H9 (cell line): ENCODE measurements around the gene PYGO2. TPM values are rescaled to one million over a fixed set of nuclear protein-coding genes. Genes with fewer than 3 reads are reported as not detected.

ENCODE experiments used
- DNase-seq: peaks from one replicate; pipeline ENCODE4 v3.0.0-alpha.2; 2017
- H2AFZ ChIP-seq: one replicate; pipeline ENCODE4 v1.6.1; 2013; ENCODE audit warnings: mild to moderate bottlenecking, low read length, control low read depth, moderate library complexity
- H2AK5ac ChIP-seq: 2 replicates; pipeline ENCODE4 v1.6.1; 2013; ENCODE audit warnings: low read length, control low read depth, mixed read lengths; ENCODE audit not compliant: insufficient read length
- H2BK120ac ChIP-seq: one replicate; pipeline ENCODE4 v1.6.1; 2013; ENCODE audit warnings: low read depth, mild to moderate bottlenecking, low read length, control low read depth, inconsistent platforms; ENCODE audit not compliant: poor library complexity, severe bottlenecking
- H2BK12ac ChIP-seq: 2 replicates; pipeline ENCODE4 v1.6.1; 2013; ENCODE audit warnings: low read length, control low read depth, mixed read lengths, low read depth; ENCODE audit not compliant: insufficient read length
- H2BK15ac ChIP-seq: 2 replicates; pipeline ENCODE4 v1.6.1; 2013; ENCODE audit warnings: low read depth, low read length, control low read depth
- H2BK20ac ChIP-seq: one replicate; pipeline ENCODE4 v1.6.1; 2013; ENCODE audit warnings: low read depth, mild to moderate bottlenecking, low read length, control low read depth, inconsistent platforms; ENCODE audit not compliant: poor library complexity, severe bottlenecking
- H2BK5ac ChIP-seq: 2 replicates; pipeline ENCODE4 v1.6.1; 2013; ENCODE audit warnings: low read length, control low read depth, mixed read lengths; ENCODE audit not compliant: insufficient read length
- H3K14ac ChIP-seq: 2 replicates; pipeline ENCODE4 v1.6.1; 2013; ENCODE audit warnings: low read length, control low read depth; ENCODE audit not compliant: insufficient read depth
- H3K18ac ChIP-seq: 2 replicates; pipeline ENCODE4 v1.6.1; 2013; ENCODE audit warnings: low read depth, mild to moderate bottlenecking, mixed read lengths, low read length, control low read depth; ENCODE audit not compliant: insufficient read length
- H3K23ac ChIP-seq: 2 replicates; pipeline ENCODE4 v1.6.1; 2013; ENCODE audit warnings: low read length, control low read depth, mixed read lengths, low read depth; ENCODE audit not compliant: insufficient read length
- H3K23me2 ChIP-seq: 2 replicates; pipeline ENCODE4 v1.6.1; 2013; ENCODE audit warnings: low read depth, mild to moderate bottlenecking, mixed read lengths, low read length, control low read depth; ENCODE audit not compliant: insufficient read length, poor library complexity, severe bottlenecking
- H3K27ac ChIP-seq: 2 replicates; pipeline ENCODE4 v1.5.1; 2013; ENCODE audit warnings: low read length, control low read depth, mixed read lengths, low read depth; ENCODE audit not compliant: insufficient read length
- H3K27me3 ChIP-seq: 2 replicates; pipeline ENCODE4 v1.6.1; 2013; ENCODE audit warnings: low read length, control low read depth, inconsistent platforms; ENCODE audit not compliant: insufficient read depth
- H3K4ac ChIP-seq: 2 replicates; pipeline ENCODE4 v1.6.1; 2013; ENCODE audit warnings: low read depth, mild to moderate bottlenecking, control low read depth, inconsistent platforms, low read length, moderate library complexity
- H3K4me1 ChIP-seq: 2 replicates; pipeline ENCODE4 v1.6.1; 2013; ENCODE audit warnings: low read length, control low read depth, inconsistent platforms; ENCODE audit not compliant: insufficient read depth
- H3K4me2 ChIP-seq: 2 replicates; pipeline ENCODE4 v1.6.1; 2013; ENCODE audit warnings: low read length, control low read depth, mixed read lengths; ENCODE audit not compliant: insufficient read length, insufficient read depth
- H3K56ac ChIP-seq: 2 replicates; pipeline ENCODE4 v1.6.1; 2013; ENCODE audit warnings: low read depth, mild to moderate bottlenecking, mixed read lengths, low read length, control low read depth; ENCODE audit not compliant: insufficient read length
- H3K79me1 ChIP-seq: 2 replicates; pipeline ENCODE4 v1.6.1; 2013; ENCODE audit warnings: low read depth, mild to moderate bottlenecking, moderate library complexity, low read length, control low read depth, inconsistent platforms; ENCODE audit not compliant: insufficient read depth, poor library complexity, severe bottlenecking
- H3K79me2 ChIP-seq: 2 replicates; pipeline ENCODE4 v1.6.1; 2013; ENCODE audit warnings: low read length, control low read depth, inconsistent platforms; ENCODE audit not compliant: insufficient read depth
- H3K9ac ChIP-seq: 2 replicates; pipeline ENCODE4 v1.6.1; 2013; ENCODE audit warnings: low read length, control low read depth, mixed read lengths; ENCODE audit not compliant: insufficient read length; ENCODE audit errors: extremely low read depth
- H3K9me3 ChIP-seq: one replicate; pipeline ENCODE4 v1.6.1; 2013; ENCODE audit warnings: low read depth, low read length, inconsistent platforms; ENCODE audit not compliant: control insufficient read depth
- H3T11ph ChIP-seq: one replicate; pipeline ENCODE4 v1.6.1; 2013; ENCODE audit warnings: mild to moderate bottlenecking, low read length, control low read depth, inconsistent platforms
- H4K20me1 ChIP-seq: one replicate; pipeline ENCODE4 v1.6.1; 2013; ENCODE audit not compliant: control insufficient read depth, insufficient read length, insufficient read depth
- H4K5ac ChIP-seq: 2 replicates; pipeline ENCODE4 v1.6.1; 2013; ENCODE audit warnings: low read depth, mild to moderate bottlenecking, mixed read lengths, low read length, control low read depth; ENCODE audit not compliant: insufficient read length
- H4K8ac ChIP-seq: replicated peaks from 2 replicates; pipeline ENCODE4 v1.6.1; 2013; ENCODE audit warnings: low read length, control low read depth, mixed read lengths, low read depth; ENCODE audit not compliant: insufficient read length
- H4K91ac ChIP-seq: 2 replicates; pipeline ENCODE4 v1.6.1; 2013; ENCODE audit warnings: low read depth, mild to moderate bottlenecking, moderate library complexity, mixed read lengths, low read length, control low read depth; ENCODE audit not compliant: insufficient read length
- H3K27ac Mint-ChIP-seq, 3 experiments: 2 replicates in 2 of 3; 3 replicates in 1 of 3; pipeline ENCODE4 v1.8.0; 2020 to 2021; ENCODE audit warnings: mixed read lengths in 3 of 3, mild to moderate bottlenecking in 1 of 3, moderate library complexity in 1 of 3
- H3K27me3 Mint-ChIP-seq: 2 replicates; pipeline ENCODE4 v1.8.0; 2021; ENCODE audit warnings: low read depth, mild to moderate bottlenecking, moderate library complexity, mixed read lengths
- H3K36me3 Mint-ChIP-seq, 3 experiments: 2 replicates in 2 of 3; 3 replicates in 1 of 3; pipeline ENCODE4 v1.8.0; 2020 to 2021; ENCODE audit warnings: low read depth in 3 of 3, mixed read lengths in 3 of 3; ENCODE audit not compliant: insufficient read depth in 1 of 3
- H3K4me1 Mint-ChIP-seq, 2 experiments: 2 replicates each; pipeline ENCODE4 v1.8.0; 2020; ENCODE audit warnings: mixed read lengths in 2 of 2
- H3K4me3 Mint-ChIP-seq, 2 experiments: 2 replicates in 1 of 2; 3 replicates in 1 of 2; pipeline ENCODE4 v1.8.0; 2020 to 2021; ENCODE audit warnings: mild to moderate bottlenecking in 2 of 2, mixed read lengths in 2 of 2, moderate library complexity in 1 of 2
- H3K9me3 Mint-ChIP-seq, 2 experiments: 2 replicates in 1 of 2; 3 replicates in 1 of 2; pipeline ENCODE4 v1.8.0; 2020; ENCODE audit warnings: mild to moderate bottlenecking in 2 of 2, mixed read lengths in 2 of 2, moderate library complexity in 1 of 2
- CTCF ChIP-seq: fragments of 200-600 bp; sonication (generic); conservative IDR thresholded peaks from 3 replicates; pipeline ENCODE4 v1.8.0; 2021; ENCODE audit warnings: antibody characterized with exemption, mild to moderate bottlenecking
- WGBS: extraction: QIAGEN DNeasy Blood & Tissue Kit; methylation state at CpG from one replicate; pipeline ENCODE4 v1.1.7; 2013; ENCODE audit warnings: missing lambda C conversion rate, low lambda C conversion rate, mixed read lengths; ENCODE audit not compliant: insufficient read length; ENCODE audit errors: extremely low coverage; 5-methylcytosine and 5-hydroxymethylcytosine counted together
- total RNA-seq: library from RNA; stranded (reverse); gene quantifications from 2 replicates; pipeline ENCODE4 v1.2.1, GENCODE V29; 2021

PYGO2 gene
- total RNA-seq, 1 experiment from 2014 or later: 38.7 TPM

GRCh38 chr1:154936555-154937084 is 25.0 kb downstream of the PYGO2 start, which contains the start of gene PMVK:
Gene PMVK, minus strand, starts transcription at chr1:154936719. Its CDS starts 34 bp downstream, at chr1:154936685.
- Histone ChIP-seq H3K9me3 (no peaks in the 10 kb centered on the region), H3K23ac (no peak within 1 kb of the TSS), H2BK12ac (peak within 1 kb of the TSS; percentile 70), H3K14ac (peak within 1 kb of the TSS; percentile 99), H4K8ac (peak within 1 kb of the TSS; percentile 22), H4K5ac (peak within 1 kb of the TSS; percentile 84), H3K27ac (peak within 1 kb of the TSS; percentile 74), H2BK120ac (peak within 1 kb of the TSS; percentile 95), H2BK20ac (peak within 1 kb of the TSS; percentile 91), H3K56ac (peak within 1 kb of the TSS; percentile 48), H3T11ph (peak within 1 kb of the TSS; percentile 92), H3K18ac (peak within 1 kb of the TSS; percentile 100), H4K20me1 (no peaks in the 10 kb centered on the region), H3K9ac (peak within 1 kb of the TSS; percentile 96), H3K4me2 (peak within 1 kb of the TSS; percentile 93), H3K79me1 (no peaks in the 10 kb centered on the region), H4K91ac (peak within 1 kb of the TSS; percentile 0), H3K4me1 (peaks cover 3% of the 10 kb centered on the region), H2BK5ac (peak within 1 kb of the TSS; percentile 79), H3K4ac (no peak within 1 kb of the TSS), H2AK5ac (no peak within 1 kb of the TSS), H3K27me3 (no peaks in the 10 kb centered on the region), H3K79me2 (no peaks in the 10 kb centered on the region), H2AFZ (peak within 1 kb of the TSS; percentile 66), H3K23me2 (peaks cover 11% of the 10 kb centered on the region), H2BK15ac (no peak within 1 kb of the TSS)
- Mint-ChIP-seq H3K27me3 (no peaks in the 10 kb centered on the region; the same call in 1 of the 2 replicates), H3K4me3 (peak within 1 kb of the TSS; percentile 81 to 93), H3K27ac (peak within 1 kb of the TSS; percentile 99 to 100 (median 99)), H3K36me3 (no peaks in the 10 kb centered on the region; a peak in 1 of 7 replicates), H3K4me1 (peaks cover 30 to 32% of the 10 kb centered on the region in 2 experiments), H3K9me3 (no peaks in the 10 kb centered on the region; a peak in 2 of 5 replicates)
- TF ChIP-seq CTCF: peak; percentile 28; the same call in 1 of the 3 replicates
- WGBS: no CpG with 5 or more reads among the region's 45 CpGs
- DNase-seq: peak; percentile 96
